Endothelial cell of umbilical vein (primary cell): ENCODE data around the gene TXNRD1.

Experiments
- POLR2A ChIP-seq: IDR thresholded peaks from 2 replicates; pipeline ENCODE4 v1.6.1; 2012; ENCODE audit warnings: low read depth, mild to moderate bottlenecking, control low read depth, low read length
- TF ChIP-seq, protein P1 (sequence below), 2 donors: IDR thresholded peaks; 1 replicate in 1 of 2; 2 replicates in 1 of 2; pipeline ENCODE4 v1.5.1; 2011; ENCODE audit warnings: low read length in 2 of 2, mild to moderate bottlenecking in 2 of 2, moderate library complexity in 2 of 2, control low read depth in 1 of 2, inconsistent platforms in 1 of 2, low read depth in 1 of 2; ENCODE audit not compliant: insufficient read depth in 1 of 2; ENCODE audit errors: extremely low read depth in 1 of 2

GRCh38 chr12:104334581-104334980 lies 119.0 kb downstream of the TXNRD1 start:
- TF ChIP-seq, protein P1, sequence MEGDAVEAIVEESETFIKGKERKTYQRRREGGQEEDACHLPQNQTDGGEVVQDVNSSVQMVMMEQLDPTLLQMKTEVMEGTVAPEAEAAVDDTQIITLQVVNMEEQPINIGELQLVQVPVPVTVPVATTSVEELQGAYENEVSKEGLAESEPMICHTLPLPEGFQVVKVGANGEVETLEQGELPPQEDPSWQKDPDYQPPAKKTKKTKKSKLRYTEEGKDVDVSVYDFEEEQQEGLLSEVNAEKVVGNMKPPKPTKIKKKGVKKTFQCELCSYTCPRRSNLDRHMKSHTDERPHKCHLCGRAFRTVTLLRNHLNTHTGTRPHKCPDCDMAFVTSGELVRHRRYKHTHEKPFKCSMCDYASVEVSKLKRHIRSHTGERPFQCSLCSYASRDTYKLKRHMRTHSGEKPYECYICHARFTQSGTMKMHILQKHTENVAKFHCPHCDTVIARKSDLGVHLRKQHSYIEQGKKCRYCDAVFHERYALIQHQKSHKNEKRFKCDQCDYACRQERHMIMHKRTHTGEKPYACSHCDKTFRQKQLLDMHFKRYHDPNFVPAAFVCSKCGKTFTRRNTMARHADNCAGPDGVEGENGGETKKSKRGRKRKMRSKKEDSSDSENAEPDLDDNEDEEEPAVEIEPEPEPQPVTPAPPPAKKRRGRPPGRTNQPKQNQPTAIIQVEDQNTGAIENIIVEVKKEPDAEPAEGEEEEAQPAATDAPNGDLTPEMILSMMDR (IDR thresholded peaks at IDR 0.05; ENCODE audit: extremely low read depth in 1 of 2, insufficient read depth in 1 of 2, low read depth in 1 of 2, low read length in 2 of 2) = no peak
- TF ChIP-seq POLR2A = no peak
